CD4-positive, alpha-beta T cell treated with Interleukin-12 subunit alpha and Interleukin-12 subunit beta, for 1 hour (primary cell): Measurements from ENCODE around the gene PEAK1.
"Not testable (repeated sequence)": the region's sequence is repeated elsewhere in the genome, so short reads cannot be mapped to it uniquely, and the experiment has no call there.

Experiments used
- DNase-seq: peaks from one replicate; pipeline ENCODE4 v3.0.0-alpha.2; 2020

Gene PEAK1

GRCh38 chr15:77420610-77421369 is 886 bp upstream of the PEAK1 start, which contains the start of gene HMG20A:
HMG20A (plus strand) TSS chr15:77420888; CDS start chr15:77458408, 37,520 bp downstream.
- DNase-seq = peak; percentile 72

DNA sequence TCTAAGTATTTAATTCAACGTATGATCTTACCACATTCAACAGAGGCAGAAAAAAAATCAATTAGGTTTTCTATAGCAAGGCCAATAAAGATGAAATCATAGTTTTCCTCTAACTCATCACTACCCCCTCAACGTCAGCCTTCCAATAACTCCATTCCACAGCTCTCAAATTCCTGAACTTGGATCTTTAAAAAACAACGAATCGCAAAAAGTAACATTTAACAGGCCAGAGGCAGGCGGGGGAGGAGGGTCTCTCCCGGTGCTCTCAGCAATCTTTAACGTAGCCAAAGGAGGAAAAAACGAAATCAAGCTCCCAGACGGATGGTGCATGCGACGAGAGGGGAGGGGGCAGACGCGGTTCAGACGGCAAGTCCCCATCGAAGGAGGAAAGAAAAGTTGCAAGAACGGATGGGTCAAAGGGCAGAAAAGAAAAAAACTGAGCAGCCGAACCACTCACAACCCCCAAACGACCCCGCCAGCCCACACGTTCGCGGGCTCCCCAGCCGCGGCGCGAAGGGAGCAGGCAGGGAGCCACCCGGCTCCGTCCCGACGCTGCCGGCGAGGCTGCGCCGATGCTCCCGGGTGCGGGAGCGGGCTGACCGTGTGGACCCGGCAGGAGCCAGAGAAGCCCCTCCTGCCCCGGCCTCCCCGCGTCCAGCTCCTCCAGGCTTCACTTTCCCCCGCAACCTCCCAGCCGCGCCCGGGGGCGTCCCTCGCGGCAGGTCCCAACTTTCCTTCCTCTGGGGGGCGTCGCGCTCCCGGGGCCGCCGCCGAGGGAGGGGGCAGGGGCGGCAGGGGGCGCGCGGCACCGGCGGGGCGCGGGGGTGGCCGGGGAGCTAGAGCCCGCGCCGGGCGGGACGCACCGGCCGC is 703 bp downstream of the PEAK1 start:
- peak; percentile 16 for DNase-seq

- DNase-seq = no peak
These were observed 1.4 kb downstream of the PEAK1 start for GRCh38 chr15:77418391-77418965.

- DNase-seq = no peak
These were observed 2.3 kb downstream of the PEAK1 start for GRCh38 chr15:77417602-77418001.

DNA sequence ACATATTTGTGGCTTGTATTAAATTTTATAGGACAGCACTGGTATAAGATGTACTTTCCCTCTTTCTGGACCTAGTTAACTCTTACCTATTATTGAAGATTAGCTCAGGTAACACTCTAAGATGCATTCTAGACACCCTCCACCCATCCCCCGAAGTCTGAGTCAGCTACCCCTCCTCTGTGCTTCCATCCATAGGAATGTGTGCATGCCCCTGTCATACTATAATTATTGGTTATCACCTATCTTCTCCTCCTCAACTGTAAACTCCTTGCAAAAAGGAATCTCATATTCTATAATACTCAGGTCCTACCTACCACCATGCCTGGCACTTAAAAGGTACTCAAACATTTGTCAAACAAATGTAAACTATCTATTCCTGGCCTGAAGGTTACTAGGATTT is 3.0 kb downstream of the PEAK1 start:
- DNase-seq = no peak

- no peak for DNase-seq
These were observed 3.8 kb downstream of the PEAK1 start for GRCh38 chr15:77416148-77416455.

DNA sequence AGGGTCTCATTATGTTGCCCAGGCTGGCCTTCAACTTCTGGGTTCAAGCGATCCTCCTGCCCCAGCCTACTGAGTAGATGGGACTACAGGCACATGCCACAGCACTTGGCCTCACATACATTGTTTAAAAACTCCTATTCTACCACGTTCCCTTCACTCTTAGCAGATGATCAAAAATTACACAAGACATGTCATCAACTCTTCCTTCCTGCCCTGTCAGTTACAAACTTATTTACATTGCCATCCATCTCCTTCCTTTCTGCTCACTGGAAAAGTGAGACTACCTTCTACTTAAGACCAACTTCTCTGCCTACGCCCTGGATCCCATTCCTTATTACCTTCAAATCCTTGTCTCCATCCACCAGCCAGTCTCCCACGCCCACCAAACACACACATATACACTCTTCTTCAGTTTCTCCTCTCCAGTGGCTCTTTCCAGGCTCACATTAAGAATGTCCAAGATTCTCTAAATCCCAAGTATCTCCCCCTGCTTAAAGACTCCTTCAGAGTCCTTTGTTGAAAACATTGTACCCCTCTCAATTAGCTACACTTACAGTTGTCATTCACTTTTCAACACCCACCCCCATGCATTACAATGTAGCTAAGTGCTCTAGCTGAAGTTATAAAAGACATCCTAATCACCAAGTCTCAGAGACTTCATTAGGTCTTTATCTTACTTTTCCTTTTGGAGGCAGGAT is 4.3 kb downstream of the PEAK1 start:
- DNase-seq = no peak

GRCh38 chr15:77414789-77415442 is 5.0 kb downstream of the PEAK1 start:
- DNase-seq = no peak

DNA sequence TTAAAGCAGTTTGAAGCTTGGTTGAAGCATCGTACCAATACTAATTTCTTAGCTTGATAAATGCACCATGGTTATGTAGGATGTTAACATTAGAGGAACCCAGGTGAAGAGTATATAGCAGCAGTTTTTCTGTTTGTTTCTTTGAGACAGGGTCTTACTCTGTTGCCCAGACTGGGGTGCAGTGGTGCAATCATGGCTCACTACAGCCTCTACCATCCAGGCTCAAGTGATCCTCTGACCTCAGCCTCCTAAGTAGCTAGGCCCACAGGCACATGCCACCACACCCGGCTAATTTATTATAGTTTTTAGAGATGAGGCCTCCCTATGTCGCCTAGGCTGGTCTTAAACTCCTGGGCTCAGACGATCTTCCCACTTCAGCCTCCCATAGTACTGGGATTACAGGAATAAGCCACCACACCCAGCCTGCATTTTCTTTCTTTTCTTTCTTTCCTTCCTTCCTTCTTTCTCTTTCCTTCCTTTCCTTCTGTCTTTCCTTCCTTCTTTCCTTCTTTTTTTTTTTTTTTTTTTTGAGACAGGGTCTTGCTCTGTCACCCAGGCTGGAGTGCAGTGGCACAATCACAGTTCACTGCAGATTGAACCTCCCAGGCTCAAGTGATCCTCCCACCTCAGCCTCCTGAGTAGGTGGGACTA is 6.1 kb downstream of the PEAK1 start:
- no peak for DNase-seq

DNA sequence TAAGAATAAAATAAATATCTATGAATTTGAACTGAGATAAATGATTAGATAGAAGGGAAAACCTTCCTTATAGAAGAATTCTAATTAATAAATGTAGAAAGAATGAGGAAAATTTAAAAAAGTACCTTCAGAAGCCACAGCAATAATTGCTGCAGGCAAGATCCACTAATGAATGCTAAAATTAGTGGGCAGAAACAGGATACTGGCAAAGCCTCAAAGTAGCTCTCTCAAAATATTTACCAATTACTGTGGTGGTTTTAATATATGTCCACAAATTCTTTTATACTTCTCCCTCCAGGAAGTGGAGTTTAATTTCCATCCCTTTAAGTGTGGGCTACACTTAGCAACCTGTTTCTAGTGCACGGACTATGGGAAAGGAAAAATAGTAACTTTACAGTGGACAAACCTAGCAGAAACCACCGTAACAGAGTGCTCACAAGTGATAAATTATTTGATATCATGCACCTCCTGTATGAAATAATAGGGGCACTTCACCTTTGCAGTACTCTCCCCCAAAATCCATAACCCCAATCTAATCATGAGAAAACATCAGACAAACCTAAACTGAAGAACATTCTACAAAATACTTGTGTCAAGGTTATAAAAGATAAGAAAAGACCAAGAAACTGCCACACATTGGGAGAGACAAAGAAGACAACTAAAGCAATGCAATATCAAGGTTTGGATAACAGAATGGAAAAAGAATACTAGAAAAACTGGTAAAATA is 6.8 kb downstream of the PEAK1 start:
- no peak for DNase-seq

GRCh38 chr15:77411619-77411976 is 8.3 kb downstream of the PEAK1 start:
- no peak for DNase-seq

DNA sequence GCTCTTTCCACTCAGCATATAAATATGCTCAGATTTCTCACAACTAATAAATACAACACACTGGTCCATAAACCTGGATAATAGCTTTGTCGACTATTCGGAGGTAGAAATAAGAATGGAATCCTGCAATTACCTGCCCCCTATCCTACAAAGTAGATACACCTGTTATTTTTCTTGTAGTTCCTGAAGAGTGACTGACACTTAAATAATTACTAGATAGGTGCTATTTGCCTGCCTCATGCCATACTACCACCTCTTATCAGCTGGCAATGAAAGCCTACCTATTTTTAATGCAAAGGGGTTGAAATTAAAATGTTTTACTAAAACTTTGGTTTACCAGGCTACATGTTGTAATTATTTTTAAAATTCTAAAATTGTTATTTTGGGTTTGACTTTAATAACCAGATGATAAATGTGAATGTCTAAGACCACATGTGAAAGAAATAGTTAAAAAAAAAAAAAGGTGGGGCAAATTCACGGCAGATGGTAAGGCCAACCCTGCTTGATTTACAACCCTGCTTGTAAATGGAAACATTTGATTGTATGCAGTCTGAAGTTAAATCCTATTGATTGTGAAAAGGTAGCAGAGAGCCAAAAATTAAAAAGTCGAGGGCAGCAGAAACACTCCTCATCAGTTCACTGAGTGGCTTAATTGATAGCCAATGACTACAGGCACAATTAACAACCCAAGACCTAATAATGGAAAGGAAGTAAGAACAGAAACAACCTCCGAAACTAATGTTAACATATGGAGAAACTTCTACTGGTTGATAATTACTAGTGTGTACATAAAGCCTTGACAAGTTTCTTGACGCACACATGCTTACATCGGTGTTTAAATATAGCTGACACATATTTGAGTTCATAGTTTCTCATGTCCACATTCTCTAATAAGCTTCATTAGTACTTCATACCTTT is 8.9 kb downstream of the PEAK1 start:
- DNase-seq = no peak

- not testable (repeated sequence) for DNase-seq
These were observed 9.8 kb downstream of the PEAK1 start for GRCh38 chr15:77410157-77410500.

DNA sequence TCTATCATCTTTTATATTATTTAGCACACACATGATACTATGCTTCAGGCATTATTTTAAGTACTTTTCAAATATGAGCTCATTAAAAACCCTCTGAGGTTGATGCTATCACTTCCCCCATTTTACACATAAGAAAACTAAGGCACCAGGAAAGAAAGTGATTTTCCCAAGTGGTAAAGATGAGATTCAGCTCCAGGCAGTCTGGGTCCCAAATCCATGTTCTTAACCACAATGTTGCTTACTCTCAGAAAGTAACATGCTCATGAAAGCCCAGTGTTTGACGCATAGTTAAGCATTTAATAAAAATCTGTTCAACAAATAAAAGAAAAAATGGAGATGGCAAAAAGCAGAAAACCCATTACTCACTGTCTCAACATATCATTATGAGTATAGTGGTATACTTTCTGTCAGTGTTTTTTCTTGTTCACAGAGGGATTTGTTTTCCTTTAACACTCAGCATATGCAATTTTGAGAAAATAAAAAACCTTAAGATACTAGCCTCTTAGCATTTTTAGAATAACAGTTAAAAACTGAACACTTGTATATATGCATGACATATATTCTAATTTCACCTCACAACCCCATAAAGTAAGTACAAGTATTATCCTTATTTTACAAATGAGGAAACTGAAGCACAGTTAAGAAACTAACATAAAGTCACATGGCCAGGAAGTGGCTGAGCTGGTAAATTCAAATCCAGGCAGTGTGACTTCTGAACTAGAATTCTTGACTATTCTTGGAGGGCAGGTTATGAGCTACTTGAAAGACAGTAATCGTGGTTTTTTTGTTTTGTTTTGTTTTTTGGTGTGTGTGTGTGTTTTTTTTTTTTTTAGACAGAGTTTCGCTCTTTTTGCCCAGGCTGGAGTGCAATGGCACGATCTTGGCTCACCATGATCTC is 10.4 kb downstream of the PEAK1 start:
- peak; percentile 29 for DNase-seq

- DNase-seq = no peak
These were observed 13.1 kb downstream of the PEAK1 start for GRCh38 chr15:77406846-77407245.

- DNase-seq = not testable (repeated sequence)
These were observed 13.6 kb downstream of the PEAK1 start for GRCh38 chr15:77406173-77406759.

GRCh38 chr15:77402740-77403379 is 17.0 kb downstream of the PEAK1 start:
- no peak for DNase-seq

GRCh38 chr15:77400258-77400657 is 19.6 kb downstream of the PEAK1 start:
- DNase-seq = no peak
